HG02885 (cell line): Measurements from ENCODE around the gene RFC4.
"Not testable (repeated sequence)": the region's sequence is repeated elsewhere in the genome, so short reads cannot be mapped to it uniquely, and the experiment has no call there.

Source experiments
- ATAC-seq: cut with Tn5 transposase; IDR thresholded peaks from one replicate; pipeline ENCODE4 v1.9.1; 2021; ENCODE audit warnings: mild to moderate bottlenecking; ENCODE audit not compliant: unreplicated experiment, poor library complexity

RFC4 gene

DNA sequence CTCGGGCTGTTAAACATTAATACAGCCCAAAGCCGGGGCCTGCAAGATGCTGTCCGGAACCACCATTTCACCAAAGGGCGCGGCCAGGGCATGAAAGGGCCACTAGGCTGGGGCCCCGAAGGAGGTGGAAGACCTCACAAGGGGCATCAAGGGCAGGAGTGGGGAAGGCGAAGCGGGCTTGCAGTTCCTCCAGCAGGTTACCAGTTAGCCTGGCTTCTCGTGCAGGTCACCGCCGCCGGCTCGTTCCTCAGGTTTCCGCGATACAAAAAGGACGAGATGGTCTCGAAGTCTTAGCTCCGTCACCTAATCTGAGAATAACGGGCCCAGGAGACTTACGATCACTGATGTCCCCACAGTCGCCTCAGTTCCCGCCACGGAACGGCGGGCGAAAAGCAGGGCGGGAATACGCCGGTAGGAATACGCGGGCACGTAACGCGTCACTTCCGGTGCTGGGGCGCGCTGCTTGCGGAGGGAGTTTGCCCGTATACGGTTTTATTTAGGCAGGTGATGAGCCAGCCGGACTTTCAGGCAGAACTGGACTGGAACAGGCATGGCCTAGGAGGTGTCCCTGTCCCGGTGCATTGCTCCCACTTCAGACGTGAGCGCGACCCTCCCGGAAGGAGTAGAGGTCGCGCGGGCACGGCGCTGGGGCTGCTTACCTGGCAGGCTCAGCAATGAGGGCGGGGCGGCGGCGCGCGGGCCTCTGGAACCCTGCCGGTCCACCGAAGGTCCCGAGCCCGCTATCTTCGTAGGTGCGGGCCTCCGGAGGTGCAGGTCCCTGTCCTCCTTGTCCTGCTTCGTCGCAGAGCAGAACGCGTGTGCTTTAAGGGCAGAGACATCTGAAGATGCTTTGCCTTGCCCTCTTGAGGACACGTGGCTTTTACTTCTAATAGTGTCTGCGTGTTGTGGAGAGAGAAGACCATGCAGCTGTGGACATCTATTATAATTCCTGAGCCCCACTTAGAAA, at the start of gene RFC4:
Gene RFC4 (minus strand): TSS at position 394 of the 967 bp plus-strand sequence. CDS start 1,769 bp downstream, outside the sequence.
- ATAC-seq: peak; percentile 94

- no peak for ATAC-seq
Measured at GRCh38 chr3:186854954-186855353, 48.7 kb upstream of the RFC4 start.

DNA sequence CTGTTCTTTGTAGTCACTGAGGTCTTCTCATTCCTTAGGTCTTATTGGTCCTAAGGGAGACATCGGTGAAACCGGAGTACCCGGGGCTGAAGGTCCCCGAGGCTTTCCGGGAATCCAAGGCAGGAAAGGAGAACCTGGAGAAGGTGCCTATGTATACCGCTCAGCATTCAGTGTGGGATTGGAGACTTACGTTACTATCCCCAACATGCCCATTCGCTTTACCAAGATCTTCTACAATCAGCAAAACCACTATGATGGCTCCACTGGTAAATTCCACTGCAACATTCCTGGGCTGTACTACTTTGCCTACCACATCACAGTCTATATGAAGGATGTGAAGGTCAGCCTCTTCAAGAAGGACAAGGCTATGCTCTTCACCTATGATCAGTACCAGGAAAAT, 47.9 kb upstream of the RFC4 start:
- ATAC-seq: no peak

- ATAC-seq: no peak
Measured at GRCh38 chr3:186852994-186853393, 46.7 kb upstream of the RFC4 start.

GRCh38 chr3:186851835-186852234, 45.6 kb upstream of the RFC4 start:
- not testable (repeated sequence) for ATAC-seq

GRCh38 chr3:186849374-186849975, 43.2 kb upstream of the RFC4 start:
- ATAC-seq: no peak

GRCh38 chr3:186847437-186847836, 41.2 kb upstream of the RFC4 start:
- ATAC-seq: no peak

DNA sequence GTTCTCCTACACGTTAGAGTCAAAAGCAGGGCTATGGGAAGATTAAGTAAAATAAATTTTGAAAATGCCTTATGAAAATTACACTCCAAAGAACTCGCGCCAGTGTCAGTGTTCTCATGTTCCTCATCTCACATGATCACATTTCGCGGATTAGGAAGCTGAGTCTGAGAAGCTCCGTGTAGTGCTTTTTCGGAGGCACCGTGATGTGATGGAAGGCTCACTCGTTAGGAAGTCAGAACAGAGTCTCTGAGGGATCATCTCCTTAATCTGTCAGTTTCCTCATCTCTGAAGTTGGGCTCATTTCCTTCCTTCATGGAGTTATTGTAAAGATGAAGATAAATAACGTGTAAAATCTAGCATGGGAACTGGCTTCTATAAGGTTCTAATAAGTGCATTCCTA, 39.5 kb upstream of the RFC4 start:
- no peak for ATAC-seq

GRCh38 chr3:186844908-186845307, 38.6 kb upstream of the RFC4 start:
- ATAC-seq: no peak

DNA sequence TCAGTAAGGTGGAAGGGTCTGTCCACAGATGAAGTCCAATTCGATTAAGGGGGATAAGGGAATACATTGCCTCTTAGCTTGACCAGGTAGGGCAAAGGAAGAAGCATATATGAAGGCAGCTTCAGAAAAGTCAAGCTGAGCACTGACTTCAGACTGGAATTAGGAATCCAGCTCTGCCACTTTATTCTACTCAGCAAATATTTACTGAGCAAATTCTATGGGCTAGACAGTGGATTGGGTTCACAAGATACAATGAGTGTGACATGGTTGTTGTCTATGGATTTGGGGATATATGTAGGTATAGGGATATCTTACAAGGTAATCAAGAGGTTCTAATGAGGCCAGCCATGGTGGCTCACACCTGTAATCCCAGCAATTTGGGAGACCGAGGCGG, 36.8 kb upstream of the RFC4 start:
- no peak for ATAC-seq

DNA sequence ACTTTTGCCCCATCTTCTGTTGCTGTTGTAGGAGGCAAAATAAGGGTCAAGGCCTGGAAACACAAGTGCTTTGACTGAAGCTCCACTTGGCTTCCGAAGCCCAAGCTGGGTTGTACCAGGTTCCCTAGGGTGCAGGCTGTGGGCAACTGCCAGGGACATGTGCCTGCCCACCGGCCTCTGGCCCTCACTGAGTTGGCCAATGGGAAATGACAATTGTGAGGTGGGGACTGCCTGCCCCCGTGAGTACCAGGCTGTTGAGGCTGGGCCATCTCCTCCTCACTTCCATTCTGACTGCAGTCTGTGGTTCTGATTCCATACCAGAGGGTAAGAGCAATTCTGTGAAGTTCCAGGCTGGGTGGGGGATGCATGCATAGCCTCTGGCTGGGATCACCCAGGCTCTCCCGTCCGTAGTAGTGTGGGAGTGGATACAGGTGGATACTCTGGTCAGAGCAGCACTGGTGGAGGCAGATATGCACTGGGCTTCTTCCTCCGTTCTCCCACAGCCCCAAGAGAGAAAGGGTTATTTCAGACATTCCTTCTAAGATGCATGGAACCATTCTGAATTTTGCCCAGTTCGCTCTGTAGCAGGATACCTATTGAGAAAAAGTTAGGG, 36.2 kb upstream of the RFC4 start, which contains the start of gene ADIPOQ:
Gene ADIPOQ (plus strand): TSS at position 285 of the 613 bp plus-strand sequence. CDS start 10,349 bp downstream, outside the sequence.
- no peak for ATAC-seq

GRCh38 chr3:186841620-186842019, 35.3 kb upstream of the RFC4 start:
- no peak for ATAC-seq

- no peak for ATAC-seq
Measured at GRCh38 chr3:186839874-186840641, 33.8 kb upstream of the RFC4 start.

GRCh38 chr3:186832276-186832675, 26.0 kb upstream of the RFC4 start:
- ATAC-seq: no peak

- no peak for ATAC-seq
Measured at GRCh38 chr3:186831798-186832197, 25.5 kb upstream of the RFC4 start.

- ATAC-seq: no peak
Measured at GRCh38 chr3:186828340-186828739, 22.1 kb upstream of the RFC4 start.

GRCh38 chr3:186826976-186827857, 20.9 kb upstream of the RFC4 start:
- ATAC-seq: peak; percentile 92

DNA sequence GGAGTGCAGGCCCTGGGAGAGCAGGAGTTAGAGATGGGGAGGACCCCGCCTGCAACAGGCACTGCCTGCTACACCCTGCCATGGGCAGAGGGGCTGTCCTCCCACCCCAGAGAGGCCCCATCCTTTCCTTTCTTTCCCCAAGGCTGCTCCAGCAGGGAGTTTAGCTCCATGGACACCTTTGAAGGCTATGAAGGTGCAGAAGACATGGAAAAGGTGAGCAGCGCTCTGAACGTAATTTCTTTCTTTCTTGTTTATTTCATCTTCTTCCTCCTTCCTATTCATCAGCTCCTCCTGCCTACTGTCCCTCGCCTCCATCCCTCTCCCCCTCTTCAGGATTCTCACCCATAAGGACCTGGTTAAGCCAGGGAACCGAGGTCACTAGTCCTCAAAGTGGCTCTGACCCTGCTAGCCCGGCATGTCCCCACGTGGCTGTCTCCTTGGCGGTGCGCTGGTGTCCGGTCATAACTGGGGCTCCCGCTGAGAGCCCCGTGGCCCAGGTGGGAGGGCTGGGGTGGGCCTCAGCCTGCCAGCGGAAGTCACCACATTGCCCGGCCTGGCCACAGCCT, 20.2 kb upstream of the RFC4 start:
- no peak for ATAC-seq

DNA sequence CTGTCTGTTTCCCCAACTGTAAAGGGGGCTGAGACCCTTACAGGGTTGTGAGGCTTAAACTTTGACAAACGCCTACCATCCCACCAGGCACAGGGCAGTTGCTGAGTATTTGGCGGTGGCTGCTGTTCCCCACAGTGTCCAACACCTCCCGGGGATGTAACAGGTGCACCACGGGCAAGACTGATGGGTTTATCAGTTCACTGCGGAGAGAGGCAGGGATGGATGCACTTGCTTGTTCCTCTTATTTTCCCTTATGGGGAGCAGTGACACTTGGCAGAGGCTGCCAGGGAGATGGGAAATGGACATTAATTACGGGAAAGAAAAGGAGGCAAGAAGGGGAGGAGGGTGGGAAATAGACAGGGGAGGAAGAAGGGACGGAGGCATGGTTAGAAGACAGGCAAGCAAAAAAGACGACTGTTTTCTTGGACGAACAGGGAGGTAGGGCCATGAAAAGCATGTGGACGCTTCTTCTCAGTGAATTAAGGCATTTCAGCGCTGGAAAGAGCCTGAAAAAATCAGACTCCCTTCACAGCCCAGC, 19.7 kb upstream of the RFC4 start:
- ATAC-seq: no peak
